HepG2 (cell line): ENCODE measurements around the gene RAD9A. TPM values are rescaled to one million over a fixed set of nuclear protein-coding genes. Genes with fewer than 3 reads are reported as not detected.

ENCODE experiments used
- ERF ChIP-seq: IDR thresholded peaks from 2 replicates; pipeline ENCODE4 v1.6.1; 2018; ENCODE audit warnings: missing biosample characterization, missing genetic modification reagents
- GZF1 ChIP-seq: sonication (generic); formaldehyde crosslinking; IDR thresholded peaks from 2 replicates; pipeline ENCODE4 v1.5.1; 2020; ENCODE audit warnings: mild to moderate bottlenecking, missing genetic modification reagents
- JARID2 ChIP-seq: sonication (generic); formaldehyde crosslinking; IDR thresholded peaks from 2 replicates; pipeline ENCODE4 v1.8.1; 2023; ENCODE audit warnings: missing genetic modification reagents, inconsistent platforms; ENCODE audit not compliant: insufficient replicate concordance
- NFKB2 ChIP-seq: sonication (generic); formaldehyde crosslinking; IDR thresholded peaks from 2 replicates; pipeline ENCODE4 v1.4.0; 2020; ENCODE audit warnings: missing genetic modification reagents, borderline replicate concordance
- PAWR ChIP-seq: sonication (generic); formaldehyde crosslinking; IDR thresholded peaks from 2 replicates; pipeline ENCODE4 v1.4.0; 2020; ENCODE audit warnings: missing genetic modification reagents, mild to moderate bottlenecking, borderline replicate concordance
- PHF5A ChIP-seq: IDR thresholded peaks from one replicate; pipeline ENCODE4 v1.6.1; 2018; ENCODE audit warnings: low read depth, missing genetic modification reagents; ENCODE audit not compliant: unreplicated experiment
- SMAD3 ChIP-seq: sonication (generic); formaldehyde crosslinking; IDR thresholded peaks from 2 replicates; pipeline ENCODE4 v1.4.0; 2020; ENCODE audit warnings: missing genetic modification reagents
- ZNF143 ChIP-seq: sonication (generic); formaldehyde crosslinking; IDR thresholded peaks from 2 replicates; pipeline ENCODE4 v1.4.0; 2020; ENCODE audit warnings: missing genetic modification reagents
- ZNF460 ChIP-seq: sonication (generic); formaldehyde crosslinking; IDR thresholded peaks from 2 replicates; pipeline ENCODE4 v1.5.1; 2020; ENCODE audit warnings: missing genetic modification reagents, mild to moderate bottlenecking, borderline replicate concordance
- ZNF7 ChIP-seq: IDR thresholded peaks from 2 replicates; pipeline ENCODE4 v1.6.1; 2016; ENCODE audit warnings: missing biosample characterization, missing genetic modification reagents
- ZSCAN29 ChIP-seq: sonication (generic); formaldehyde crosslinking; conservative IDR thresholded peaks from 2 replicates; pipeline ENCODE4 v1.4.0; 2020; ENCODE audit warnings: mild to moderate bottlenecking, missing genetic modification reagents
- ZZZ3 ChIP-seq: sonication (generic); formaldehyde crosslinking; IDR thresholded peaks from 2 replicates; pipeline ENCODE4 v1.4.0; 2020; ENCODE audit warnings: missing genetic modification reagents, mild to moderate bottlenecking, borderline replicate concordance
- polyA plus RNA-seq, 8 experiments: library from polyadenylated mRNA; depleted of rRNA in 3 of 8; stranded (reverse) in 7 of 8; unstranded in 1 of 8; fragments of >200 nt; fragmentation: Illumina TruSeq in 4 of 8; extraction: Trizol in 4 of 8; gene quantifications; 2 replicates each; pipeline versions ENCODE4 v1.2.1 to v1.2.3, GENCODE V29; 2011 to 2016; ENCODE audit warnings: low read depth in 4 of 8, missing spikeins in 1 of 8, mixed read lengths in 1 of 8; ENCODE audit not compliant: insufficient read depth in 1 of 8
- total RNA-seq, 5 experiments: library from RNA; depleted of rRNA; stranded (reverse); fragments of >200 nt; fragmentation: Illumina TruSeq; extraction: Trizol; gene quantifications; 2 replicates each; pipeline ENCODE4 v1.2.3, GENCODE V29; 2016; ENCODE audit warnings: low read depth in 1 of 5
- TF ChIP-seq, protein P1 (sequence below), 2 experiments: sonication (generic) in 1 of 2; formaldehyde crosslinking in 1 of 2; IDR thresholded peaks; 2 replicates each; pipeline versions ENCODE4 v1.4.0 to v1.6.1; 2018 to 2020; ENCODE audit warnings: missing genetic modification reagents in 2 of 2, borderline replicate concordance in 1 of 2, low read depth in 1 of 2, mild to moderate bottlenecking in 1 of 2, missing biosample characterization in 1 of 2
- TF ChIP-seq, protein P2 (sequence below): sonication (generic); formaldehyde crosslinking; IDR thresholded peaks from 2 replicates; pipeline ENCODE4 v1.4.0; 2020; ENCODE audit warnings: low read depth, mild to moderate bottlenecking, missing genetic modification reagents
- TF ChIP-seq, protein P3 (sequence below): sonication (generic); formaldehyde crosslinking; IDR thresholded peaks from 2 replicates; pipeline ENCODE4 v1.5.0; 2020; ENCODE audit warnings: missing genetic modification reagents
- TF ChIP-seq, protein P4 (sequence below): sonication (generic); formaldehyde crosslinking; conservative IDR thresholded peaks from 2 replicates; pipeline ENCODE4 v1.8.1; 2023; ENCODE audit warnings: missing genetic modification reagents
- TF ChIP-seq, protein P5 (sequence below): sonication (generic); formaldehyde crosslinking; IDR thresholded peaks from 2 replicates; pipeline ENCODE4 v1.5.0; 2020; ENCODE audit warnings: mild to moderate bottlenecking, missing genetic modification reagents
- TF ChIP-seq, protein P6 (sequence below): sonication (generic); formaldehyde crosslinking; IDR thresholded peaks from 2 replicates; pipeline ENCODE4 v1.4.0; 2020; ENCODE audit warnings: missing genetic modification reagents

RAD9A gene
- total and polyA plus RNA-seq, 2 of the 13 experiments (the other 11 are each of a cell fraction or from before 2014, with no cell fraction given), result 10.1 to 15.7 TPM

DNA sequence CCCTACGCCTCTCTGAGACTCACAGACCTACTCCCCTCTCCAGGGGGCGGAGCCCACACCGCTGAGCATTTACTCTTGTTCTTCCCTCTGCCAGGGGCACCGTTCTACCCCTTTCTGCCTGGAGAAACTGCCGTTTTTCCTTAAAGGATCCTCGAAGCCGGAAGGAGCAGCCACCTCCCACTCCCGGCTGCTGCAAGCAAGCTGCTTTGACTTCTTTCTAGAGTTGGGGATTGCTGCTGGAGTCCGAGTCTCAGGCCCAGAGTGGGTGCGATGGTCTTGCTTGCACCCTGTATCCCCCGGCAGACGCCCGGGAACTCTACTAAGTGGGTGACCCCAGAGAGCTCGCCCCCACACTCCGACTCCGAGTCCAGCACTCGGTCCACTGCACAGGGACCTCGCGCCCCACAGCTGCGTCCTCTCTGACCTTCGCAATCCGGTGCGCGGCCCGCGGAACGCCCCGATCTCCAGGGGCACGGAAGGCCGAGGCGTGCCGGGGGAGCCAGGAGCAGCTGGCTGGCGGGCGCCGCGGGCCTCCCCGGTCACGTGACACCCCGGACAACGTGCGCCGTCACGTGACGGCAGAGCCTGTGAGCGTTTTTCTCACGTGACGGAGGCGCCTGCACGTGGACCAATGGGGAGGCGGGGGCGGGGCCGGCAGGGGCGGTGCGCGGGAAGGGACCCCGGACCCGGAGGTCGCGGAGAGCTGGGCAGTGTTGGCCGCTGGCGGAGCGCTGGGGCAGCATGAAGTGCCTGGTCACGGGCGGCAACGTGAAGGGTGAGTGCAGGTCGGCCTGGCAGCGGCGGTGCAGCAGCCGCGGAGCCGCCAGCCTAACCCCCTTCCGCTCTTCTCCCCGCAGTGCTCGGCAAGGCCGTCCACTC, at the start of gene RAD9A (continued):
- TF ChIP-seq, protein P1, sequence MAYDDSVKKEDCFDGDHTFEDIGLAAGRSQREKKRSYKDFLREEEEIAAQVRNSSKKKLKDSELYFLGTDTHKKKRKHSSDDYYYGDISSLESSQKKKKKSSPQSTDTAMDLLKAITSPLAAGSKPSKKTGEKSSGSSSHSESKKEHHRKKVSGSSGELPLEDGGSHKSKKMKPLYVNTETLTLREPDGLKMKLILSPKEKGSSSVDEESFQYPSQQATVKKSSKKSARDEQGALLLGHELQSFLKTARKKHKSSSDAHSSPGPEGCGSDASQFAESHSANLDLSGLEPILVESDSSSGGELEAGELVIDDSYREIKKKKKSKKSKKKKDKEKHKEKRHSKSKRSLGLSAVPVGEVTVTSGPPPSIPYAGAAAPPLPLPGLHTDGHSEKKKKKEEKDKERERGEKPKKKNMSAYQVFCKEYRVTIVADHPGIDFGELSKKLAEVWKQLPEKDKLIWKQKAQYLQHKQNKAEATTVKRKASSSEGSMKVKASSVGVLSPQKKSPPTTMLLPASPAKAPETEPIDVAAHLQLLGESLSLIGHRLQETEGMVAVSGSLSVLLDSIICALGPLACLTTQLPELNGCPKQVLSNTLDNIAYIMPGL (CRISPR knock-in tag; IDR thresholded peaks at IDR 0.05; ENCODE audit: borderline replicate concordance in 1 of 2, low read depth in 1 of 2), result peak in 1 of 2 experiments; percentile 80; a peak in 3 of 4 replicates
- TF ChIP-seq ZNF143 (CRISPR knock-in tag) (peak; percentile 50), JARID2 (peak; percentile 69), ZSCAN29 (CRISPR knock-in tag) (0 out of 2 replicates have a peak, but pooled peaks have one; percentile 47), NFKB2 (CRISPR knock-in tag) (peak; percentile 76; the same call in 1 of the 2 replicates), GZF1 (CRISPR knock-in tag) (peak; percentile 33; the same call in 1 of the 2 replicates), ERF (CRISPR knock-in tag) (peak; percentile 77; the same call in 1 of the 2 replicates), ZZZ3 (CRISPR knock-in tag) (peak; percentile 96), ZNF460 (peak; percentile 49; the same call in 1 of the 2 replicates), PHF5A (peak; percentile 65), ZNF7 (CRISPR knock-in tag) (no peak), PAWR (CRISPR knock-in tag) (no peak), SMAD3 (CRISPR knock-in tag) (peak; percentile 18; the same call in 1 of the 2 replicates)
- TF ChIP-seq, protein P2, sequence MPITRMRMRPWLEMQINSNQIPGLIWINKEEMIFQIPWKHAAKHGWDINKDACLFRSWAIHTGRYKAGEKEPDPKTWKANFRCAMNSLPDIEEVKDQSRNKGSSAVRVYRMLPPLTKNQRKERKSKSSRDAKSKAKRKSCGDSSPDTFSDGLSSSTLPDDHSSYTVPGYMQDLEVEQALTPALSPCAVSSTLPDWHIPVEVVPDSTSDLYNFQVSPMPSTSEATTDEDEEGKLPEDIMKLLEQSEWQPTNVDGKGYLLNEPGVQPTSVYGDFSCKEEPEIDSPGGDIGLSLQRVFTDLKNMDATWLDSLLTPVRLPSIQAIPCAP (CRISPR knock-in tag), result no peak
- TF ChIP-seq, protein P3, sequence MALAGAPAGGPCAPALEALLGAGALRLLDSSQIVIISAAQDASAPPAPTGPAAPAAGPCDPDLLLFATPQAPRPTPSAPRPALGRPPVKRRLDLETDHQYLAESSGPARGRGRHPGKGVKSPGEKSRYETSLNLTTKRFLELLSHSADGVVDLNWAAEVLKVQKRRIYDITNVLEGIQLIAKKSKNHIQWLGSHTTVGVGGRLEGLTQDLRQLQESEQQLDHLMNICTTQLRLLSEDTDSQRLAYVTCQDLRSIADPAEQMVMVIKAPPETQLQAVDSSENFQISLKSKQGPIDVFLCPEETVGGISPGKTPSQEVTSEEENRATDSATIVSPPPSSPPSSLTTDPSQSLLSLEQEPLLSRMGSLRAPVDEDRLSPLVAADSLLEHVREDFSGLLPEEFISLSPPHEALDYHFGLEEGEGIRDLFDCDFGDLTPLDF, result peak; percentile 89
- TF ChIP-seq, protein P4, sequence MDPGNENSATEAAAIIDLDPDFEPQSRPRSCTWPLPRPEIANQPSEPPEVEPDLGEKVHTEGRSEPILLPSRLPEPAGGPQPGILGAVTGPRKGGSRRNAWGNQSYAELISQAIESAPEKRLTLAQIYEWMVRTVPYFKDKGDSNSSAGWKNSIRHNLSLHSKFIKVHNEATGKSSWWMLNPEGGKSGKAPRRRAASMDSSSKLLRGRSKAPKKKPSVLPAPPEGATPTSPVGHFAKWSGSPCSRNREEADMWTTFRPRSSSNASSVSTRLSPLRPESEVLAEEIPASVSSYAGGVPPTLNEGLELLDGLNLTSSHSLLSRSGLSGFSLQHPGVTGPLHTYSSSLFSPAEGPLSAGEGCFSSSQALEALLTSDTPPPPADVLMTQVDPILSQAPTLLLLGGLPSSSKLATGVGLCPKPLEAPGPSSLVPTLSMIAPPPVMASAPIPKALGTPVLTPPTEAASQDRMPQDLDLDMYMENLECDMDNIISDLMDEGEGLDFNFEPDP, result no peak
- TF ChIP-seq, protein P5, sequence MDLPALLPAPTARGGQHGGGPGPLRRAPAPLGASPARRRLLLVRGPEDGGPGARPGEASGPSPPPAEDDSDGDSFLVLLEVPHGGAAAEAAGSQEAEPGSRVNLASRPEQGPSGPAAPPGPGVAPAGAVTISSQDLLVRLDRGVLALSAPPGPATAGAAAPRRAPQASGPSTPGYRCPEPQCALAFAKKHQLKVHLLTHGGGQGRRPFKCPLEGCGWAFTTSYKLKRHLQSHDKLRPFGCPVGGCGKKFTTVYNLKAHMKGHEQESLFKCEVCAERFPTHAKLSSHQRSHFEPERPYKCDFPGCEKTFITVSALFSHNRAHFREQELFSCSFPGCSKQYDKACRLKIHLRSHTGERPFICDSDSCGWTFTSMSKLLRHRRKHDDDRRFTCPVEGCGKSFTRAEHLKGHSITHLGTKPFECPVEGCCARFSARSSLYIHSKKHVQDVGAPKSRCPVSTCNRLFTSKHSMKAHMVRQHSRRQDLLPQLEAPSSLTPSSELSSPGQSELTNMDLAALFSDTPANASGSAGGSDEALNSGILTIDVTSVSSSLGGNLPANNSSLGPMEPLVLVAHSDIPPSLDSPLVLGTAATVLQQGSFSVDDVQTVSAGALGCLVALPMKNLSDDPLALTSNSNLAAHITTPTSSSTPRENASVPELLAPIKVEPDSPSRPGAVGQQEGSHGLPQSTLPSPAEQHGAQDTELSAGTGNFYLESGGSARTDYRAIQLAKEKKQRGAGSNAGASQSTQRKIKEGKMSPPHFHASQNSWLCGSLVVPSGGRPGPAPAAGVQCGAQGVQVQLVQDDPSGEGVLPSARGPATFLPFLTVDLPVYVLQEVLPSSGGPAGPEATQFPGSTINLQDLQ (CRISPR knock-in tag), result no peak
- TF ChIP-seq, protein P6, sequence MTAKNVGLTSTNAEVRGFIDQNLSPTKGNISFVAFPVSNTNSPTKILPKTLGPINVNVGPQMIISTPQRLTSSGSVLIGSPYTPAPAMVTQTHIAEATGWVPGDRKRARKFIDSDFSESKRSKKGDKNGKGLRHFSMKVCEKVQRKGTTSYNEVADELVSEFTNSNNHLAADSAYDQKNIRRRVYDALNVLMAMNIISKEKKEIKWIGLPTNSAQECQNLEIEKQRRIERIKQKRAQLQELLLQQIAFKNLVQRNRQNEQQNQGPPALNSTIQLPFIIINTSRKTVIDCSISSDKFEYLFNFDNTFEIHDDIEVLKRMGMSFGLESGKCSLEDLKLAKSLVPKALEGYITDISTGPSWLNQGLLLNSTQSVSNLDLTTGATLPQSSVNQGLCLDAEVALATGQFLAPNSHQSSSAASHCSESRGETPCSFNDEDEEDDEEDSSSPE (CRISPR knock-in tag), result peak; percentile 95
